Activated T-helper 1 cell treated with anti-CD3 and anti-CD28 coated beads, Interleukin-2, amount 50 U/mL, for 16 hours (primary cell): ENCODE measurements around the gene SLC9A4.

Experiments used
- DNase-seq, 2 donors: peaks; one replicate each; pipeline ENCODE4 v3.0.0-alpha.2; 2020; ENCODE audit warnings: low read depth in 1 of 2, low spot score in 1 of 2

Gene SLC9A4

DNA sequence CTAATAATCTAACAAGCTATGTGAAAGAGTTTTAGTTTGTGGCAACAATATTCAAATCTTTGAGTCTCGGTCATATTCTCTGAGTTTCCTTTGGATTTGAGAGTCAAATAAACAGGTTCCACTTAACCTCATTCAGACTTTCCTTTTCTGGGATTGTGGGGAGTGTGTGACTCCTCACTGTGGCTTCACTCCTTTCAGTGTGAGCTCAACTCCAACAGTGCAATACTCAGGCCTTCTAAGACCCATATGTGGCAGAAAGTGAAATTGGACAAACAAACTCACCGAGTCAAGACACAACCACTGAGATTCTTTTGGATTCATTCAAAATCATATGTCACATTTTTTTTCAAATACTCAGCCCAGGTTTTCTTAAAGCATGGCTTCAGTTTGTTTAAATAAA lies 25.4 kb downstream of the SLC9A4 start:
- DNase-seq, result no peak

DNA sequence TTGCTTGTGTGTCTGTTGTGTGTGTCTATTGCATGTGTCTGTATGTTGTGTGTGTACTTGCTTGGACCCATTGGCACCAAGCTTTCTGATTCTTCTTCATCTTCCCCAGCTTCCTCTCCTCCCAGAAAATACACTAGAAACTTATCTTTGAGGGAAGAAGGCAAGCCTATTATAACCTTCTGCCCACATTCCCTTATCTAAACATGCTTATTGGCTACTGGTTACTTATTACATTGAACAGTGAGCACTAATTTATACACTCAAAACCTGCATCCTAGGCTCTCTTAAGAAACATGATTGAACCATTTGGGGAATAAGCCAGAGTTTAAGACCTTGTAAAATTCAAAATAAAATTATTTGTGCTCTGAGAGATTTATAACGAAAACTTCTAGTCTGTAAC lies 26.5 kb downstream of the SLC9A4 start:
- no peak for DNase-seq

DNA sequence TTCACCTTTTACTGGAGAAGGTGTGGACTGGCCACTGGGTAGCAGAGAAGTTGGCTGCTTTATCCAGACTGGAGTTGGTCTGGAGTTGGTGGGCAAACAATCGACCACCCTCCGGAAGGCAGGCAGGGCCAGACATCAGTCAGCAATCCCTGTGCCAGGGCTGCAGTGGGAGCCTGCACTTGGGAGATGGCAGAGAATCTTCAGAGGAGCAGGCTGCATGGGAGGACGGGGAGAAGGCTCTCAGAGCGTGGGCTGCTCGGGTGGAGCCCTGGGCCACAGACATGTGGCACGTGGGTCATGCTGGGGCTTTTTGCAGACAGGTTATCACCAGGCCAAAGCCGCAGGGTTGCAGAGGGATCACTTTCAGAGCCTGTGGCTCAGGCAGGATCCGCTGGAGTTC lies 29.6 kb downstream of the SLC9A4 start:
- no peak for DNase-seq

DNA sequence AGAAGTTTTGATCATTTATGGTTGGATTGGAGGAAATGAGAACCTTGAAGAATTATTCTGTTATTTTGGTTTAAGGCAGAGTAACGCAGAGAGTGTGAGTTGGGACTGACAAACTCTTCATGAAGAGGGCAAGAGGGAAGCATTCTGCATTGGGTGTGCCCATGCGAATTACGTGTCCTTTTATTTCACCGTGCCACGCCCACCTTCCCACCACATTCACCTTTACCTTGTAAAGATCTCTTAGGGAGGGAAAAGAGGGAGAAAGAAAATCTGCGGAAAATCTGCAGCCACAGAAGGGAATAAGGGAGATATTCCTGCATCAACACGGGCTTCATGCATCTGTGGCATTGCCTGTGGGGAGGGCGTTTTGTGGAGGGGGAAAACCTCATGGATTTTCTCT lies 31.8 kb downstream of the SLC9A4 start:
- DNase-seq, result no peak

DNA sequence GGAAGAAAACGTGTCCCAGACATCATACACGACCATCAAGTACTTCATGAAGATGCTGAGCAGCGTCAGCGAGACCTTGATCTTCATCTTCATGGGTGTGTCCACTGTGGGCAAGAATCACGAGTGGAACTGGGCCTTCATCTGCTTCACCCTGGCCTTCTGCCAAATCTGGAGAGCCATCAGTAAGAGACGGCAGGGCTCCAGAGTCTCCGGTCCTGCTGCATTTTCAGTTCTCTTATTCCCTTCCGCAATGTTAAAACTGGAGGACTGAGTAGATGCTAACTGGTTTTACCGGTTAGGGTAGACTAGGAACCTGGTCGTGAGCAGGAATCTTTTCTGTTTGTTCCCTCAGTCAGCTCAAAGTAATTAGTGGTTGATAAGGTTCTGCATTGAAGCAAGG lies 32.3 kb downstream of the SLC9A4 start:
- no peak for DNase-seq

DNA sequence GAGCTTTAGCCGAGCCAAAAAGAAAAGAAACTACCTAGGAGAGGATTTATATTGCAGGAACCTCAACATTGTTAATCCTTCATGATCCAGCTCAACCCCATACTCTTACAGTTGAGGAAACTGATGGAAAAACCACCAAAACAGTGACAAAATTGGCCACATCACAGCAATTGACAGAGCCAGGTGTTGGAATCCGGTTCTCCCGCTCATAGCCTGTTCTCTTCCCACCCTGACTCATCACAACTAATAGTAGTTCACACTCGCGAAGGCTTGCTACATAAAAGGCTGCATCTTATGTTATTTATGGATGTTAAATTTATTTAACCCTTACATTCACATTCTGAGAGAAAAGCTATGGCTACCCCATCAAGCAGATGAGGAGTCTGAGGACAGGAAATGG lies 33.7 kb downstream of the SLC9A4 start:
- no peak for DNase-seq

DNA sequence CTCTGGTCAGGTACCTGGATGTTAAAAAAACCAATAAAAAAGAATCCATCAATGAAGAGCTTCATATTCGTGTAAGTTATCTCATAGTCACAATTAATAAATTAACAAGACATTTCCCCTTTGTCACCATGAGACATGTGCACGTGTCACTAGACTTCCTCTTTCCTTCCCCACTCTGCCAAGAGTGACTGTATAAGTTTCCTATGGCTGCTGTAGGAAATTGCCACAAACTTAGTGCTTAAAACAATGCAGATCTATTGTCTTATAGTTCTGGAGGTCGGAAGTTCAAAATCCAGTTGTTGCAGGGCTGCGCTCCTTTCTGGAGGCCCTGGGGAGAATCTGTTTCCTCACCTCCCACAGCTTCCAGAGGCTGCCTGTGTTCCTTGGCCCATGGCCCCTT lies 35.8 kb downstream of the SLC9A4 start:
- no peak for DNase-seq

DNA sequence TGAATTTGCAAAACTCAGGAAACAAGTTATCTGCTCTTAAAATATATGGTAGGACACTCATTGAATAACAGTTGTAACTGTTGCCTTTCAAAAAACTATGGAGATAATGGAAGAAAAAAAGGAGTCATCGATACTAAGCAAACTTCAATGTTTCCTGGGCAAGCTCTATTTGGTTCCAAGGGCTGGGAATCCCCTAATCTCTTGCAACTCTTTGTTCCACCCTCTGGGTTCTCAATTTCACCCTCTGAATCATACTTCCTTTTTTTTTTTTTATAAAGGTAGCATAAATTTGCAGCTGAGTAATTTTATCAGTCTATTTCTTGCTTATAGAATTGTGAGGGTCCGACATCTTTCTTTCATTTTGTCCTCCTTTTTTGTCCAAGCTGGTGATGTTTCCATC lies 36.7 kb downstream of the SLC9A4 start:
- DNase-seq, result no peak

DNA sequence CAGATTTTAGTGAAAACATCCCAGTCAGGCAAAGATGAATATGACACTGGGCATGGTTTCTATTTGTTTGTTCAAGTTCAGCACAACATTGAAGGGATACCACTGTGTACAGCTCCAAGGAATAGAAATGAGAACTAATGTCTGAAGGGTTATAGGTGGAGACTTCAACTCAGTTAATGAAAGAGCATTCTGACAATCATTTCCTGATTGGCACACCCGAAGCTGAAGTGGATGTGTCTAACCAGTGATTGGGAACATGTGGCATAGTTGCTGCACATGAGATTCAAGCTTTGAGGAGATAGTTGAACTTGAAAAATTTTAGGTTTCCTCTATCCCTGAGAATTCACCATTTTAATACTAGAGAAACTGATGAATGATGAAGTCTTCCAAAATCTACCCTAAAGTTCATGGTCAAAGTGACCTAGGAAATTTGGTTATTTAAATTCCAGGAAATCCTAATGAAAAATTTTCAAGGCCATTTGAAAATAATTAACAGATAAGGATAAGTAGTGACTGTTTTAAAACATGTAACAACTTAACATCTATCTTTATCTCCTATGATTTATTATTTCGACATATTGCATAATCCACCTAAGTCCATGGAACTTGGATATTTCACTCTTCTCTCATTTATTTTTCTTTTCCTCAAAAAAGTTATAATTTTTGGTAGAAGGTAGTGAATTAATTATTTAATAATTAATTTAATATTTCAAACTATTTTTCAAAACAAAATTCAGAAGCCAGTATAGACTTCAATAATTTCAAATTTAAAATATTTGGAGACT lies 38.0 kb downstream of the SLC9A4 start:
- no peak for DNase-seq

DNA sequence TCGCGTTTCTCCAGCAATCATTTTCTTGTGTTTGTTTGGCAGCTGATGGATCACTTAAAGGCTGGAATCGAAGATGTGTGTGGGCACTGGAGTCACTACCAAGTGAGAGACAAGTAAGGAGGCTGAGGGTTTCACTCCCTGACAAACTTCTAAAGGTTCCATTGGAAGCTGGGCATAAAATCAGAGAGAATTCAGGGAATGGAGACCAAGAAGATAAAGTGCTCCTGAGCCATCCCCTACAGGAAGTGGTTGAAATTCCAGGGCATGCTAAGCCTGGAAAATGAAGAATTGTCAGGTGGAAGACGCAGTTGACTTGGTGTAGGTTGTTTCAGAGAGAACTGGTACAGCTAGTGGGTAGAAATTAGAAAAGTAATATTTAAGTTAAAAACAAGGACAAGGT lies 39.1 kb downstream of the SLC9A4 start:
- no peak for DNase-seq

DNA sequence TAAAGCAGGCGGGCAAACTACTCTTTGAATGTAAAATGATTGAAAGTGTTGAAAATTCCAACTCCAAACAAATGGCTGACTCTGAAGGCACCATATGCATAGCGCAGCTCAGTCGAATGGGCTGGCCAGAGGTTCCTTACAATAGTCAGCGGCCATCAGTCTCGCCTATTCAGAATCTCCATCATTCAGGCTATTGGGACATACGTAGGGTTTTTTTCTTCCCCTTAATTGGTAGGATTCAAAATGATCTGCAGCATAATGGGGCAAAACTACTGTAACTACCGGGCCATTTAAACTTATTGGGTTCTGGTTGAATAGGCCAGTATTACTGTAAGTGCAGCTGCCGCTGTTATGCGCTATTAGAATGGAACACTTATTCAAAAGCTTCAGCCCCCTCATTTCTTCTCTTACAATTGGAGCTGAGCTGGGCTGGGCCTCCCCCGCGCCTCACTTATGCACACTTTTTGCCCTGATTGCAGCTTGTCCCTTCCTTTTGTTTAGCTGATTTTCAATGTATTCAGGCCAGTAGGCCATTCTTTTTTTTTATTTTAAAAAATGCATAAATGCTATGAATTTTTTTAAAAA lies 40.4 kb downstream of the SLC9A4 start:
- DNase-seq, result no peak

DNA sequence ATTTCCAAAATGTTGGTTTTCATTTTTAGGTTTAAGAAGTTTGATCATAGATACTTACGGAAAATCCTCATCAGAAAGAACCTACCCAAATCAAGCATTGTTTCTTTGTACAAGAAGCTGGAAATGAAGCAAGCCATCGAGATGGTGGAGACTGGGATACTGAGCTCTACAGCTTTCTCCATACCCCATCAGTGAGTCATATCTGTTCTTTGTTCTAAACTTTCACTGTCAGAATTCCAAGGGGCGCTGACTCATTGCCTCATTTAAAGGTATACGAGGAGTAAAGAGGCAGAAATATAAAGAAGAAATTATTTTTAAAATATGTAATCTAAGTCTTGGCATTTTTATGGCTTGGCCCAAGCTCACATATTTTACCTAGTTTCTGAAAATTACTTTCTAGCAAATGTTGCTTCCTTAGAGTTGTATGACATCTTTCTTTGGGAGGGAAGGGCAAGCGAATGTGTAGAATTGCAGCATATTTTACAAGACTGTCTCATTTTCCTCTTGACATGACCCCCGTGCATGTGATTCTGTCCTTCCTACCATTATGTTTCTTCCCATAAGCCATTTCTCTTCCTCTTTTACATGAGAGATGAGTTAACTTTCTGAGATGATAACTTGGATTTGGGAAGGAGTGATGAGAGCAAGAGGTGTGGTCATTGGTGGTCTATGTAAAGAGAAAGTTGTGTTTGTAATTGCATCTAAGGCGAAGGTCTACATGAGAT lies 41.2 kb downstream of the SLC9A4 start:
- DNase-seq, result no peak

DNA sequence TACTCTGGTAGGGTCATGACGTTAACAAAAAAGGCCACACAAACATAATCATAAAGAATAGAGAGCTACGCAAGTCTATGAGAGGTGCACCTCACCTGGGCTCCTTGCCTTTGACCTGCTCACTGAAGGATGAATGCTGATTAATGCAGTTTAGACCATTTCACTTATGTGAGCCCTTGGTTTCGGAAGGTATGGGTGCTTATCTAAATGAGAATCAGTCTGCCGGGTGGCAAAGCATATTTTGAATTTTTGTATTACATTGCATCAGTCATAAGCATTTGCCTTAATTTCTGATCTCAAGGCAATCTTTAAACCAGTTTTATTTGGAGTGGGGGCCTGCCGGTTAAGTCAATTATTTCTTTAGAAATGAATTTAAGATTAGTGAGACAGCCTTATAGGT lies 42.8 kb downstream of the SLC9A4 start:
- DNase-seq, result no peak

DNA sequence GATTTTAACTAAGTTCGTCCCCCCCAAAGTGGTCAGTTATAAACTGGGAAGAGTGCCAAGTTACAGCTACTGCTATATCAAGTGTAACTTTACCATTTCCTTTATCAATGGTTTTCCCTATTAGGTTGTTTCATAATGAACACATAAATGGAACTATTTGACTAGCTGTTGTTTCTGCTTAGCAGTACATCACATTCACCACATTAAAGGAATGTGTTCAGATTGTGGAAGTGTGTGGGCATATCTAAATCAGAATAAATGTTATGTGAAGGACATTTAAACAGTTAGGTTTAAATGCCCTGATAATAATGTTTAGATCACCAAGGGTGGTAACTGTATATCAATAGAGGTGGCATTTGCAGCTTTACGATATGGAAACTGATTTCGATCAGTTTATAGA lies 45.1 kb downstream of the SLC9A4 start:
- no peak for DNase-seq

DNA sequence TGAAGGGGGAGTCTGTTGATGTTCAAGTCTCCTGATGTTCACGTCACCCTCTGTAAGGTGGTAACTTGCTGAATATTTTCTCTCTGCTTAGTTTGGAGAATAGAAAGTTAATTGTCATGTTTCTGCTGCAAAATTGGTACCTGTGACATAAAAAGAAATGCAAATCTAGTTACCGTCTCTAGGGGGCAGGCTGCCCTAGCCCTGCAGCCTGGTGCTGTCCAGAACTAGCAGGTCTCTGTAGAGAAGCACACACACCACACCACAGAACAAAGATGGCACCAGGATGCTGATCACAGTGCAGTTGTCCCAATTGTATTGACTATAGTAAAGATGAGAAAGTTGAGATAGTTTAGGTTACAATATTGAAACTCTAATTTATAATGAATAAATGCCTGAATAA lies 47.0 kb downstream of the SLC9A4 start:
- no peak for DNase-seq

DNA sequence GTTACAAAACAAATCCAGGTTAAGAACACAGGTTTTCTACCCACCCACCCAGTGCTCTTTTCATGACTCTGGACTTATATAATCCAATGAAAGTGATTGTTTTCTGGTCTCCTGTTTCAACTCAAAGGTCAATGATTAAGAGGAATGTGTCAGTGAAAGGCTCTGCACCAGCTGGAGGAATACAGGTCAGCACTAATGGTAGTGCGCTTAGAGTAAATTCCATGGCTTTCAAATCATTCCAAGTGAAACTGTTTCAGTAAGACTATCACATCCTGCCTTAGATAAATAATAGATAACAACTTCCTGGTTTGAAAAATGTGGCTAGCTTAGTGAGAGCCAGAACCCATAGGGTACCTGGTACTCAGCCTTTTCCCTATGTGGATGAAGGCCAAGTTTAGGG lies 47.8 kb downstream of the SLC9A4 start:
- DNase-seq, result no peak

DNA sequence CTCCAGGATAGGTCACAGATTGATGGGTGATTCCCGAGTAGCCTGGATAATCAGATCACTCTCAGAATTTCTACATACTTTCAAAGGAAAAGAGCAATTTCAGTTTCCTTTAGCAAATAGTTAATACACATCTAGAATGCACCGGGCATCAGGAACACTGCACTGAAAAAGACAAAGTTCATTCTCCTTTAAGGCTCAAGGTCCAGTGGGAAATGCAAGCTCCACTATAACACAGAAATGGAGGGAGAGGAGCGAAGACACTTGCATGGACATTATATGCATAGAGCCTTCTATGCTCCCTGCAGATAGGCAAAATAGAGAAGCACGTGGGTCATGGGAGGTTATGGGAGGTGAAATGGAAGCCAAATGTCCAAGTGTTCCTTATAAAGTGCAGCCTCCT lies 49.1 kb downstream of the SLC9A4 start:
- no peak for DNase-seq

DNA sequence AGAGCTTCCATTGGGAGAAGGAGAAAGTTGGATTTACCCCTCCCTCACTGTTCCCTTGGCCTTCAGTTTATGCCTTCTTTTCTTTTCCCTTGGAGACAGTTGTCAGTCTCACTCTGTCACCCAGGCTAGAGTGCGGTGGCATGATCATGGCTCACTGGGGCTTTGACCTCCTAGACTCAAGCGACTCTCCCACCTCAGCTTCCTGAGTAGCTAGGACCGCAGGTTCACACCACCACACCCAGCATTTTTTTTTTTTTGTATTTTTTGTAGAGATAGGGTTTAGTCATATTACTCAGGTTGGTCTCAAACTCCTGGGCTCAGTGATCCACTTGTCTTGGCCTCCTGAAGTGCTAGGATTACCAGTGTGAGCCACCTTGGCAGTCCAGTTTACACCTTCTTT lies 49.9 kb downstream of the SLC9A4 start:
- no peak for DNase-seq

DNA sequence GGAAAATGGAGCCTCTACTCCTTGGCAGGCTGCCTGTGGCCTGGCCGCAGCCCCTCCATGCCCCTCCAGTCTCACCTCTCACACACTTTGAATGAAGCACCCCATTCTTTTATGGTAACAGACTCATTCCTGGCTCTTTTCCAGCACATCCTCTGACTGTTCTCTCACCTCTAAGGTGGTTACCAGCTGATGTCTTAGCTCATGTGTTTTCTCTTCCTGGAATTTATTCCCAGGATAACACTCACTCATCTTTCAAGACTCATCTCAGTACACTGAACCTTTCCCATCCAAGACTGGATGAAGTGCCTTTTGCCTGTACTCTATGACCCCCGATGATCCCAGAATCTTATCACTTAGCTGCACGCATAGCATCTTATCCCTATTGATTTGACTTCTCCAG lies 50.6 kb downstream of the SLC9A4 start:
- no peak for DNase-seq

DNA sequence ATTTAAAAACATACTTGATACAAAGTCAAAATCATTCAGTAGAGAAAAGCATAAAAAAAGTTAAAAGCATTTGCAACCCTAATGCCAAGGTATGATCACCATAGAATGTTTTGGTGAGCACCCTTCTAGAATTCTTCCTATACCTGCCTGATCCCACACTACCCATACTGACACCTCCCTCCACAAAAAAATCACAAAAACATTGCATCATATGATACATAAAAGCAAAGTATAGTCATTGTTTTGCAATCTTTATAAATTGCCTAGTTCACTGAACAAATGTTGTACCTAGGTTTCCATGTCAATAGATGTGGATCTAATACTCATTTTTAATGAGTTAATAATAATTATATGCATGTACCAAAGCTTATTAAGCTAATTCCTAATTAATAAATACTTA lies 54.1 kb downstream of the SLC9A4 start:
- DNase-seq, result no peak

DNA sequence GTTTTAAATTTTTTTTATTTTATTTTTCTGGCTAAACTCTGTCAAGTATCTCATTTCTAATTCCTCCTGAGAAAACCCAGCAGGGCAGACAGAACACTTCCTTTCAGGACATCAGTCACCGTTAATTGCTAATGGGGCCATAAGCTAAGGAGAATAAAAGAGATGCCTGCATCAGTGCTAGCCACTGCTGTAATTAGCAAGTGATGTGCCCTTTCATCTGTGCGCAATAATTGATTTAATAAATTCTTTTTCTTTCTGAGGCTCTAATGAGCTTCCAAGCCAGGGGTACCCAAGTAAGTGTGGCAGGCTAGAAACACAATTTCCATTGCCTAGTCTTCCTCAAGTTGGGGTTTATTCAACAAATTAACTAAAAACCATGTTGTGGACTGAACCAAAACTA lies 65.5 kb downstream of the SLC9A4 start:
- no peak for DNase-seq

DNA sequence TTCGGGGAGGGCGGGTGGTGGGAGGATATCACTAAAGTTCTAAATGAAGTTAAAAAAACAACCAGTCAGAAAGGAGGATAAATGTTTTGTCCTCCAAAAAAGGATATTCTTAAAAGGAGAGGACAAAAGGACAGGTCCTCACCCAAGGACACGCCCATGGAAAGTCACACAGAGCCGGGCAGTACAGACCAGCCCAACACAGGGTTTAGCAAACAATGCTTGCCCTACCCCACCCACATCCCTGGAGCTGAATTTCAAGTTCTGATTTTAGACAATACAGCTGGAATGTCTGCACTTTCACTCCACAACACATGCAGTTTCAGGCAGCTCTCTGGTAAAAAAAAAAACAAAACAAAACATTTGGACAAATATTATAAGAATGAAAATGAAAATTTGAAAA lies 67.9 kb downstream of the SLC9A4 start:
- DNase-seq, result no peak

DNA sequence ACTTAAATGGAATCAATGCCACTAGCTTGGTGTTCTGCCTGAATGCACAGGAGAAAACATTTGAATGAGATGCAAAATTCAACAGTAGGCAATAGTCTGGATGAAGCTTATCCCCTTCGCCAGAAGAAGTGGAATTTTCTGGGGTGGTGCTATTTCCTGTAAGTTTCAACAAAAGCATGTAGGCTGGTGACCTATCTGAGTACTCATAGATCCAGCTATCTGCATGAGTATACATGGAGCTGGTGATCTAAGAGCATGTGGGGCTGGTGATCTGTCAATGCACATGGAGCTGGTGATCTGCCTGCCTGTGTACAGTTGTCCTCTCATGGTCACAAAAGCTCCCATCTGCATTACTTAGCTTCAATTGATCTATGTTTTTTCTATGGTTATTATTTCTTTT lies 71.2 kb downstream of the SLC9A4 start:
- no peak for DNase-seq
